ENCODE measurements around the gene AFDN.

DNA sequence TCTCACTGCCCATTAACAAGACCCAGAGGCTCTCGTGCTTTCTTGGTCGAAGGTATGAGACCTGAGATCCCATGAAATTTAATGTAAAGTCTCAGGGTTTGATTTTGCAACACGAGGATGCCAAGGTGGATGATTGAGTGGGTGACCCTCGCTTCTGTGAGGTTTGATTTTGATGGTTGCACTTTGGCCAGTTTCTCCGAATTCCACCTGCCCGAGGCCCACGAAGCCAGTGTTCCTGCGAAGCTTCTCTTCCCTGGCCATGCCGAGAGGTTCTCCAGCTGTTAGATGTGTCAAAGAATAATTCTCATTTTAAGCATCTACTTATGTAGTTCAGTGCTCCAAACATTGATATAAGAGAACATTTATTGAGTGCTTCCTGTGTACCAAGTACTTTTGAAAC, 170.9 kb downstream of the AFDN start, which contains the start of gene KIF25:
- no peak for TF ChIP-seq EZH2 (IDR thresholded peaks at IDR 0.05; ENCODE audit: insufficient read depth, low read length)
- TF ChIP-seq, protein P1, sequence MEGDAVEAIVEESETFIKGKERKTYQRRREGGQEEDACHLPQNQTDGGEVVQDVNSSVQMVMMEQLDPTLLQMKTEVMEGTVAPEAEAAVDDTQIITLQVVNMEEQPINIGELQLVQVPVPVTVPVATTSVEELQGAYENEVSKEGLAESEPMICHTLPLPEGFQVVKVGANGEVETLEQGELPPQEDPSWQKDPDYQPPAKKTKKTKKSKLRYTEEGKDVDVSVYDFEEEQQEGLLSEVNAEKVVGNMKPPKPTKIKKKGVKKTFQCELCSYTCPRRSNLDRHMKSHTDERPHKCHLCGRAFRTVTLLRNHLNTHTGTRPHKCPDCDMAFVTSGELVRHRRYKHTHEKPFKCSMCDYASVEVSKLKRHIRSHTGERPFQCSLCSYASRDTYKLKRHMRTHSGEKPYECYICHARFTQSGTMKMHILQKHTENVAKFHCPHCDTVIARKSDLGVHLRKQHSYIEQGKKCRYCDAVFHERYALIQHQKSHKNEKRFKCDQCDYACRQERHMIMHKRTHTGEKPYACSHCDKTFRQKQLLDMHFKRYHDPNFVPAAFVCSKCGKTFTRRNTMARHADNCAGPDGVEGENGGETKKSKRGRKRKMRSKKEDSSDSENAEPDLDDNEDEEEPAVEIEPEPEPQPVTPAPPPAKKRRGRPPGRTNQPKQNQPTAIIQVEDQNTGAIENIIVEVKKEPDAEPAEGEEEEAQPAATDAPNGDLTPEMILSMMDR (IDR thresholded peaks at IDR 0.05; ENCODE audit: insufficient read depth, low read depth, low read length): no peak

All from astrocyte (in vitro differentiated cells and primary cell).